Breast epithelium (tissue), 4 donors: Measurements from ENCODE around the gene AKAP7. TPM values are rescaled to one million over a fixed set of nuclear protein-coding genes. Genes with fewer than 3 reads are reported as not detected.

Experiments used
- DNase-seq, 2 donors: peaks; one replicate each; pipeline ENCODE4 v3.0.0-alpha.2; 2019; ENCODE audit warnings: low spot score in 2 of 2
- H3K27ac ChIP-seq, 2 donors: fragments of 200-600 bp; sonication (generic) in 1 of 2; one replicate each; pipeline ENCODE4 v1.5.1; 2016 to 2019; ENCODE audit warnings: mild to moderate bottlenecking in 1 of 2
- H3K27me3 ChIP-seq, 2 donors: fragments of 200-600 bp; sonication (generic) in 1 of 2; one replicate each; pipeline versions ENCODE4 v1.5.1 to v1.6.0; 2017 to 2019; ENCODE audit warnings: control low read depth in 1 of 2, mild to moderate bottlenecking in 1 of 2
- H3K36me3 ChIP-seq: fragments of 200-600 bp; one replicate; pipeline ENCODE4 v1.5.1; 2019
- H3K4me1 ChIP-seq, 2 donors: fragments of 200-600 bp; sonication (generic); one replicate each; pipeline ENCODE4 v1.5.1; 2016 to 2019; ENCODE audit warnings: control low read depth in 1 of 2
- H3K4me3 ChIP-seq, 3 donors: fragments of 200-600 bp; sonication (generic); 1 replicate in 2 of 3; 2 replicates in 1 of 3; pipeline ENCODE4 v1.5.1; 2016 to 2019; ENCODE audit warnings: mild to moderate bottlenecking in 3 of 3, moderate library complexity in 2 of 3
- H3K9me3 ChIP-seq, 2 donors: fragments of 200-600 bp; sonication (generic) in 1 of 2; one replicate each; pipeline ENCODE4 v1.5.1; 2016 to 2019; ENCODE audit warnings: control low read depth in 1 of 2
- CTCF ChIP-seq, 3 donors: fragments of 450-650 bp; IDR thresholded peaks; one replicate each; pipeline ENCODE4 v1.5.1; 2016 to 2017; ENCODE audit warnings: antibody characterized with exemption in 3 of 3, mild to moderate bottlenecking in 3 of 3, moderate library complexity in 3 of 3
- POLR2A ChIP-seq: fragments of 450-650 bp; IDR thresholded peaks from one replicate; pipeline ENCODE4 v1.6.1; 2016; ENCODE audit warnings: antibody characterized with exemption, mild to moderate bottlenecking, moderate library complexity
- POLR2AphosphoS5 ChIP-seq, 3 donors: sonication (generic); formaldehyde crosslinking; IDR thresholded peaks; one replicate each; pipeline ENCODE4 v1.6.1; 2017; ENCODE audit warnings: antibody characterized with exemption in 3 of 3
- intact Hi-C: fragments of 100-400 bp; cut with DNase I; formaldehyde crosslinking; loops from one replicate; pipeline ENCODE4 v1.15.1; 2023; ENCODE audit warnings: low total_unique reads
- total RNA-seq, 3 donors: library from RNA; depleted of rRNA; stranded (reverse); fragments of >200 nt; gene quantifications; one replicate each; pipeline ENCODE4 v1.1.0, GENCODE V29; 2016

Gene AKAP7
- total RNA-seq, 3 donors from 2014 or later, result 13.0 to 15.7 (median 14.4) TPM

GRCh38 chr6:131116321-131116720 lies 18.9 kb upstream of the AKAP7 start:
- intact Hi-C loops, result no loop called here
- no peak overlapping the region for H3K4me3 ChIP-seq
- H3K9me3 ChIP-seq, result no peaks in the 10 kb centered on the region
- no peaks in the 10 kb centered on the region for H3K4me1 ChIP-seq
- H3K27me3 ChIP-seq, result no peaks in the 10 kb centered on the region
- H3K36me3 ChIP-seq, result no peaks in the 10 kb centered on the region
- TF ChIP-seq CTCF (IDR thresholded peaks at IDR 0.05) (no peak), POLR2A (no peak), POLR2AphosphoS5 (IDR thresholded peaks at IDR 0.05) (no peak)
- no peak for DNase-seq
- no peak overlapping the region for H3K27ac ChIP-seq

- DNase-seq, result no peak
- TF ChIP-seq CTCF (IDR thresholded peaks at IDR 0.05) (peak; percentile 21 to 53 (median 51)), POLR2A (no peak)
- intact Hi-C loops, result no loop called here
Observed at GRCh38 chr6:131116755-131117360, 18.4 kb upstream of the AKAP7 start.

GRCh38 chr6:131117878-131118277 lies 17.4 kb upstream of the AKAP7 start:
- no peak overlapping the region for H3K27ac ChIP-seq
- intact Hi-C loops, result no loop called here
- no peaks in the 10 kb centered on the region for H3K27me3 ChIP-seq
- TF ChIP-seq POLR2A (no peak), CTCF (IDR thresholded peaks at IDR 0.05) (no peak), POLR2AphosphoS5 (IDR thresholded peaks at IDR 0.05) (no peak)
- no peaks in the 10 kb centered on the region for H3K9me3 ChIP-seq
- H3K4me3 ChIP-seq, result no peak overlapping the region
- no peaks in the 10 kb centered on the region for H3K36me3 ChIP-seq
- H3K4me1 ChIP-seq, result no peaks in the 10 kb centered on the region
- no peak for DNase-seq

More at GRCh38 chr6:131116755-131117360, 18.4 kb upstream of the AKAP7 start:
- Histone ChIP-seq H3K36me3 (no peaks in the 10 kb centered on the region), H3K4me1 (no peaks in the 10 kb centered on the region), H3K27ac (no peak overlapping the region), H3K9me3 (no peaks in the 10 kb centered on the region), H3K4me3 (no peak overlapping the region), H3K27me3 (no peaks in the 10 kb centered on the region)

- Histone ChIP-seq H3K27me3 (no peaks in the 10 kb centered on the region), H3K4me1 (no peaks in the 10 kb centered on the region), H3K27ac (no peak overlapping the region), H3K36me3 (no peaks in the 10 kb centered on the region), H3K9me3 (no peaks in the 10 kb centered on the region), H3K4me3 (no peak overlapping the region)
- intact Hi-C loops, result no loop called here
- no peak for DNase-seq
- TF ChIP-seq POLR2AphosphoS5 (IDR thresholded peaks at IDR 0.05) (no peak), CTCF (IDR thresholded peaks at IDR 0.05) (no peak), POLR2A (no peak)
Observed at GRCh38 chr6:131122007-131122406, 13.3 kb upstream of the AKAP7 start.

GRCh38 chr6:131122516-131122915 lies 12.8 kb upstream of the AKAP7 start:
- Histone ChIP-seq H3K9me3 (no peaks in the 10 kb centered on the region), H3K36me3 (no peaks in the 10 kb centered on the region), H3K4me3 (no peak overlapping the region), H3K4me1 (no peaks in the 10 kb centered on the region), H3K27ac (no peak overlapping the region), H3K27me3 (no peaks in the 10 kb centered on the region)
- intact Hi-C loops, result no loop called here
- DNase-seq, result no peak
- TF ChIP-seq POLR2A (no peak), POLR2AphosphoS5 (IDR thresholded peaks at IDR 0.05) (no peak), CTCF (IDR thresholded peaks at IDR 0.05) (no peak)
